Activated naive CD4-positive, alpha-beta T cell treated with anti-CD3 and anti-CD28 coated beads, Interleukin-2, amount 50 U/mL, for 16 hours (primary cell): ENCODE data around the gene GRIN3A.

Source experiments
- DNase-seq: peaks from one replicate; pipeline ENCODE4 v3.0.0-alpha.2; 2020

The GRIN3A gene

GRCh38 chr9:101702257-101702656, 36.2 kb downstream of the GRIN3A start:
- DNase-seq, result no peak

- DNase-seq, result no peak
These were observed 44.7 kb downstream of the GRIN3A start for GRCh38 chr9:101693546-101694336.

DNA sequence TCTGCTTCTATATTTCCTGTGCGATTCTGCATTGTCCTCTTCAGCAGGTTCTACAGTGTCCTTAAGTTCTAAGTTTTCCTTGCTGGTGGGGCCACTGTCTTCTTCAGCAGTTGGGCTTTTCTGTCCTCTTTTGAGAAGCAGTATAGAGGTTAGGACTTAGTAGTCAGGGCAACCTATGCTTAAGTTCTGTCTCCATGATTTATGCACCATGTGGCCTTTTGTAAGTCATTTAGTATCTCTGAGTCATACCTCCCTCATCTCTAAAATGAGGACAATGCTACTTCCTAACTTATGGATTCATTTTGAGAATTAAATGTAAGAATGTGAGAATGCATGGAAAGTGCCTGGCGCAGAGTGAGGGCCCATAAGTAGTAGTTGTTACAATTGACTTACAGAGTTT, 46.8 kb downstream of the GRIN3A start:
- no peak for DNase-seq

DNA sequence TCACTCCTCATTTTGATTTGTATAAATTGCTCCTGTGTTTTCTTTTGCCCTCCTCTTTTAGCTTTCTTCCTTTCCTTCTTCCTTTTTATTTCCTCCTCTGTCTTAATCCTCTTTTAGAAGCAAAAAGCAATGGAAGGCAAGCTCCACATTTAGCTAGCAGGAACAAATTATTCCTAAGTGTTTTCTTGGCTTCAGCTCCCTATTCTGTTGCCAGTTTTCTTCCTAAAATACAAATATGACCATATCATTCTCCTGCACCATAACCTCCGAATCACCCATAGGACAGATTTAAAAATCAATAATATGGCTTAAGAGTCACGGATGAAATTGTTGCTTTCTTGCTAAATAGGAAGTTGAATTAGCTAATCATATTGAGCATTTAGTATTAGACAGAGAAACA, 49.4 kb downstream of the GRIN3A start:
- DNase-seq, result no peak

DNA sequence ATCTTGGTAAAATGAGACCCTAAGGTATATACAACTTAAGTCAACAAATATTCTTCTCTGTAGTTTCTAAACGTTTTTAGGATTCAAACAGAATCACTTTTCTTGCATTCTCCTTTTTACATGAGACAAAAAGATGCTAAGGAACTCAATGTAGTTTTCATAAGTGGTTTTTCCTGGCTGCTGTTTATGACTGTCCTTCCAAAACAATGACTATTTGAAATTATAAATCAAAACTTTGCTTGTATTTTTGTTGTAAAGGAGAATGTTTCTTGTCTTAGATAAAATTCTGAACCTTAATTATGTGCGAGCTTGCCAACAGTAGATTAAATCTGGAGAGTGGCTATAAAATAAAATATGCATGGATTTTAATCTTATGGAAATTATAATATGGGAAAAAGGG, 53.8 kb downstream of the GRIN3A start:
- DNase-seq, result no peak

GRCh38 chr9:101683236-101683635, 55.2 kb downstream of the GRIN3A start:
- DNase-seq, result no peak

DNA sequence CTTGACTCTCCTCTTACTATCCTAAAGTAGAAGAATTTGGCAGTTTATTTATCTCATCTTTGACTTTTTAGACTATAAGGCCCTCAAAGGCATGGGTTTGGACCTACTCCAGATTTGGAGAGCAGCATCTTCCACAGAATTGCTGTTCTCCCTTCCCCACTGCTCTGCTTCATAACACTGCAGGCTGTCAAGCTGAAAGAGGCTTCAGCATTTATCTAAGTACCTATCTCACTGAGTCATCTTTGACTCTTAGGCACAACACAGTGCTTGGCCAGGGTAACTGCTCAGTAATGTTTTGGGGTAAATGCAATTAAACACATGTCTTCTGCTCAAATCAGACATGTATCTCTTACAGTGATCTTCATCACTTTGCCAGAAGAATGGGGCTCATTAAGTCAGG, 60.6 kb downstream of the GRIN3A start:
- DNase-seq, result no peak

DNA sequence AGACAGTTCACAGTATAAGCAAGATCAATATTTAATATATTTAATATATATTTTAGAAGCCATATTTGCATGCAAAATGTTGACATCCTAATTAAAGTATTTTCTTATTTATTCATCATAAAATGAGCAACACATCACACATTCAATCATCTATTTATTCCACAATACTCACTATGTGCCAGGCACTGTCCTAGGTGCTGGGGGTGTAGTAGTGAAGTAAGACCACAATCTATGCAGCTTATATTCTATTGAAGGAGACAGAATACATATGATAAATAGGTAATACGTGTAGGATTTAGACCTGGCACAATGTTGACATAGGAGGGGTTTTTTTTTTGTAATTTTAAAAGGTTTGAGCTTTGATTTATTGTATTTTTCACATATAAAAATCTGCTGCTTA, 63.1 kb downstream of the GRIN3A start:
- DNase-seq, result no peak

GRCh38 chr9:101674165-101674564, 64.3 kb downstream of the GRIN3A start:
- DNase-seq, result no peak

GRCh38 chr9:101673642-101674041, 64.8 kb downstream of the GRIN3A start:
- no peak for DNase-seq

DNA sequence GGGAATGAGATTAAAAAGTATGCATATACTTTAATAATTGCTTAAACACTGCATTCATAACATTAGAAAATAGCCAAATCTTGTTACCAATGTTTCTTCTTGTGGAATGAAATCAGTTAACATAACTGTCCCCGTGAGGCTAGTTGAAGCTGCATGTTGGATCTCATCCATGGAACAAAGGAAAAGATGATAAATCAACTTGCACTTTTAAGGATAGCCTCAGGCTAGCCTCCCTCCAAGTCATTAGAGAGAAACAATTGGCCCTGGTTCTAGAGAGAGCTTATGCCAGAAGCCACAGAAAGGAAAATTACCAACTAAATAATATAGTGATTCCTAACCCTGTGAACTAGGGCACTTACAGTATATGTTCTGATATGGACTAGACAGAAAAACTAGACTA, 66.9 kb downstream of the GRIN3A start:
- no peak for DNase-seq

GRCh38 chr9:101668421-101668820, 70.0 kb downstream of the GRIN3A start:
- no peak for DNase-seq

DNA sequence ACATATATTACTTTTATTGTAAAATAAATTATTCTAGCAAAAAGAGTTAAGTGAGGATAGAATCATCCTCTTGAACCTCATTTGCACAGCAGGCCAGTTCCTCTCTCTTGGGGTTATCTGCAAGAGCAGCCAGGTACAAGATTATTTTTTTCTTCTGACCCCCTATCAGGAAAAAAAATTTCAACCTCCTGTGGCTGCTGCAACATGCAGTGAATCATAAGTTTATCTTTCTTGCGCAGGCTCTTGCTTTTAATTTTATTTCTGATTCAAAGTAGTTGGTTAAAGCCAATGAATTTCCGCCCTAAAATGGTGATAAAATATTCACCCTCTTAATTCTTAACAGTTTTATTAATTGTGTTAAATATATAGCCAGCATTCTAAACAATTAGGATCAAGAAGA, 74.0 kb downstream of the GRIN3A start:
- no peak for DNase-seq

DNA sequence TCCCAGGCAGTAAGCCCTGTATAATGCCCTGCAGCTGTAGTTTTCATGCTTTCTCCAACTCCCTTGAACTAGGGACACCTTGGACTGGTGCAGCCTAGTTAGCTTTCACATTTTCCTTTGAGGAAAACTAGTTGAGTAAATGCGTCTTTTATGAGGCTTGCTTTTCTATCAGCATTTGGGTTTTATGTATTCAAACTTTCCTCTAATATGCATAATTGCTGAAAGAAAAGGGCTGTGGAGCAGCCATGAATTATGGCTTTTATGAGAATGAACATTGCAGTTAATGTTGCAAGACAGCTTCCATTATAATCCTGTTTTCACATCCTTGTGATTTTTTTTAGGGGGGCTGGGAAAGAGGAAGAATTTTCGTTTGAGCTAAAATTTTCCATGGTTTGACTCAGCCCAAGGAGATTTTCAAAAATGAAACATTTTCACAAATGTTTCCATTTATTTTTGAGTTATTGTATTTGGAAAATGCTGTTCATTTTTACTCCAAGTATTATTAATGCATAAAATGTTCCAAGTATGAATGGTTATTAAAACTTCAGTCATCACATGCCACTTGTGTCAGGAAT, 85.8 kb downstream of the GRIN3A start:
- DNase-seq, result no peak

DNA sequence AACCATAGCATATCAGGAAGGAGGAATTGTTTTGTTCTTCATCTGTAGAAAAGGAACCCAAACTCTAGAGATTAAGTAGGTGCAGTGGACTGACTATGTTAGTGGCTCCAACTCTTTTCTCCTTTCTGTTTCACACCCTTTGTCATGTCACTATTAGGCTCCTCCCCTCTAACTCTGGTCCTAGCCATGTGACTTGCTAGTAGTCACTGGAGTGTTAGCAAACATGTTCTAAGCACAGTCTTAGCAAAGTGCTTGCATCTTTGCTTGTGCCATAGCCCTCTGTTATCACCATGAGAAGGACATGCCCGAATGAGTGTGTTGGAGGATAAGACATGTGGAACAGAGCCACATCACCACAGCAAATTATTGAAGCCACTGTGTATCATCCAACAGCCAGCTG, 88.3 kb downstream of the GRIN3A start:
- no peak for DNase-seq

DNA sequence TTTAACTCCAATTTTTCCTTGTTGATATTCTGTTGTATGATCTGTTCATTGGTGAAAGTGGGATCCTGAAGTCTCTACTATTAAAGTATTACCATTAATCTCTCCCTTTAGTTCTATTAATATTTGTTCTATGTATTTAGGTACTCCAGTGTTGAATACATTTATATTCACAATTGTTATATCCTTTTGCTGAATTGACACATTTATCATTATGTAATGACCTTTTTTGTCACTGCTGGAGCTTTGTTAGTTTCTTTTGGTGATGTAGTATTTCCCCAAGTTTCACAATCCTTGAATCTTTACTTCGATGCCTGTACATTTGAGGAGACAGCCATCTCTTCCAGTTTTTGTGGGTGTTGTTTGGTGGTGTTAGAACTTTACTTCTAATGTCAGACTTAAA, 90.0 kb downstream of the GRIN3A start:
- DNase-seq, result no peak

- DNase-seq, result no peak
These were observed 98.4 kb downstream of the GRIN3A start for GRCh38 chr9:101639785-101640665.

DNA sequence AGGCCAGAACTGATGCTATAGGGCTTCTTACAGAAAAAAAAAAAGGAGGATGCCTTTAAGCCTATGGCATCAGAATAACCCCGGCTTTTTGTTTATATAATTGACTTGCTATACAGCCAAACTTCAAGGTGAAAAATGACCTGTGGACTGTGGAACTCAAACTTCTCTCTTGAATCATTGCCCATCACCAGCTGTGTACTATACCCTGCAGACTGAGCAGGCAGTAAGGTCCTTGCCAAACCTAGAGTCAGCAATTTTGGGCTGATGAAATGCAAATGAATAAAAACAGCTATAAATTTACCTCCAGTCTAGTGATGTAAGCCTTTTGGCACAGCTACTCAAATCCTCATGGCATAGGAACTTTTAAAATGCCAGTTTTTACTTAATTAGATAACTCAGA, 99.1 kb downstream of the GRIN3A start:
- no peak for DNase-seq

DNA sequence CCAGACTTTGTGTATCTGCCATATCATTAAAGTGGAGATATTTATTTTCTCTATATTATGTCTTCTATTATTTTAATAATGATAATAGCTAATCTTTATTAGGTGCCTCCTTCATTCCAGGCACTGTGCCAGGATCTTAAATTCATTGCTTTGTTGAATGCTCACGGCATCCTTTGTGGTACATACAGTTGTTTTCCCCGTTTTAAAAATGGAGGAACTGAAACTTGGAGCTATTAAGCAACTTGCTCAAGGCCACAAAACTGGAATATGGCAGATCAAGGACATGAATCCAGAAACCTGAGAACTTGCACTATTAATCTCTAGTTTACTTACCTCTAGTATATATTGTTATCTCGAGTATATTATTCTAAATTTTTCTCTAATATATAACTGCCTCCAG, 102.2 kb downstream of the GRIN3A start:
- no peak for DNase-seq

DNA sequence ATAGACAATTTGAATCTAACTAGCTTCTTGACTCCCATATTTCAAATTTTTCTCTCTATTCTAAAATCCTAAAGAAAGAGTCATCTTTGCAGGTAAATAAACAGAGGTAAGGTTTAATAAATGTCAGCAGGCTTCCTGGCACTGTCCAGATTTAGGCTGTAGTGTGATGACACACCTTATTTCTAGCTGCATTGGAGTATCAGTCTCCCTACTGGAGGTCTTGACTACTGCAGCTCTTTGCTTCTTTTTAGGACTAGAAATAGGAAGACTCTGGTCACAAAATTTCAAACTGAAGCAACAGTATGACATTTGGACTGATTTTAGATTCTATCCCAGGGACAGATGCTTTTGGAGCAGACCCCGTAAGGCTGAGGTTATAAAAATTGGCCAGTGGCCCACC, 103.0 kb downstream of the GRIN3A start:
- no peak for DNase-seq

- DNase-seq, result no peak
These were observed 103.6 kb downstream of the GRIN3A start for GRCh38 chr9:101634741-101635409.

GRCh38 chr9:101632611-101633010, 105.8 kb downstream of the GRIN3A start:
- DNase-seq, result no peak

DNA sequence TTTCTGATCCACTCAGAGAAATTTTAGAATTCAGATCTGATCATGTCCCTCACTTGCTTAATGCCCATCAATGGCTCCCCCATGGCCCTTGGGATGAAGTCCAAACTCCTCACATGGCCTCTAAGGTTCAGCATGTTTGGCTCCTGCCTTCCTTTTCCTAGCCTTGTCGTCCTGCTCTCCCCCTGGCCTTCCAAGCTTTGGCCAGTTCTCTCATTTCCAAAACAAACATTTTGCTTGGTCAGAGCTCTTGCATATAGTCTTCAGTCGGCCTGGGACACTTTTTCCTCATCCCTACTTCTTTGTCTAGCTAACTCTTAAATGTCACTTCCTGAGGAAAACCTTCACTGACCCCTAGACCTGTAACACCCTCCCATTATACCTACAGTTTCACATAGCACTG, 106.6 kb downstream of the GRIN3A start:
- no peak for DNase-seq
